ENCODE data around the gene C5orf63. TPM values are rescaled to one million over a fixed set of nuclear protein-coding genes. Genes with fewer than 3 reads are reported as not detected.
"Not testable (repeated sequence)": the region's sequence is repeated elsewhere in the genome, so short reads cannot be mapped to it uniquely, and the experiment has no call there.

C5orf63 gene
- total RNA-seq, 1 experiment from 2014 or later, result 24.2 TPM

GRCh38 chr5:127025467-127025866, 47.8 kb downstream of the C5orf63 start:
- no peaks in the 10 kb centered on the region; the same call in 1 of the 2 replicates for H3K27me3 ChIP-seq (ENCODE audit: low read length)
- H3K36me3 ChIP-seq (ENCODE audit: insufficient read depth, low read length), result no peaks in the 10 kb centered on the region
- H4K20me1 ChIP-seq (ENCODE audit: insufficient read depth, low read depth, low read length), result no peaks in the 10 kb centered on the region
- DNase-seq, result no peak
- H3K4me1 ChIP-seq (ENCODE audit: low read length), result peaks cover 11% of the 10 kb centered on the region
- no peak overlapping the region for H3K9ac ChIP-seq (ENCODE audit: low read length)
- no peaks in the 10 kb centered on the region for H3K9me3 ChIP-seq (ENCODE audit: low read length)
- H3K4me2 ChIP-seq (ENCODE audit: low read depth, low read length, poor library complexity, severe bottlenecking), result no peak overlapping the region
- no peak overlapping the region for H3K4me3 ChIP-seq (ENCODE audit: low read length)
- no peaks in the 10 kb centered on the region for H3K79me2 ChIP-seq (ENCODE audit: low read length)
- H2AFZ ChIP-seq (ENCODE audit: low read length), result no peak overlapping the region
- no peaks in the 10 kb centered on the region for H3K9me2 ChIP-seq (replicated peaks; ENCODE audit: insufficient read depth, low read length)
- no peak overlapping the region for H3K27ac ChIP-seq (ENCODE audit: low read length)

GRCh38 chr5:127024821-127025220, 48.5 kb downstream of the C5orf63 start:
- no peaks in the 10 kb centered on the region for H3K9me2 ChIP-seq (replicated peaks; ENCODE audit: insufficient read depth, low read length)
- H4K20me1 ChIP-seq (ENCODE audit: insufficient read depth, low read depth, low read length), result no peaks in the 10 kb centered on the region
- H3K27ac ChIP-seq (ENCODE audit: low read length), result no peak overlapping the region
- no peaks in the 10 kb centered on the region for H3K9me3 ChIP-seq (ENCODE audit: low read length)
- no peaks in the 10 kb centered on the region for H3K36me3 ChIP-seq (ENCODE audit: insufficient read depth, low read length)
- H2AFZ ChIP-seq (ENCODE audit: low read length), result no peak overlapping the region
- H3K4me1 ChIP-seq (ENCODE audit: low read length), result peaks cover 7% of the 10 kb centered on the region
- no peak overlapping the region for H3K4me2 ChIP-seq (ENCODE audit: low read depth, low read length, poor library complexity, severe bottlenecking)
- no peaks in the 10 kb centered on the region; the same call in 1 of the 2 replicates for H3K27me3 ChIP-seq (ENCODE audit: low read length)
- DNase-seq, result no peak
- H3K79me2 ChIP-seq (ENCODE audit: low read length), result no peaks in the 10 kb centered on the region
- H3K4me3 ChIP-seq (ENCODE audit: low read length), result no peak overlapping the region
- H3K9ac ChIP-seq (ENCODE audit: low read length), result no peak overlapping the region

GRCh38 chr5:127023552-127024191, 49.6 kb downstream of the C5orf63 start:
- H3K27ac ChIP-seq (ENCODE audit: low read length); H3K4me3 ChIP-seq (ENCODE audit: low read length); H3K36me3 ChIP-seq (ENCODE audit: insufficient read depth, low read length); H3K9ac ChIP-seq (ENCODE audit: low read length); H3K4me1 ChIP-seq (ENCODE audit: low read length); H3K27me3 ChIP-seq (ENCODE audit: low read length); H2AFZ ChIP-seq (ENCODE audit: low read length); H3K79me2 ChIP-seq (ENCODE audit: low read length); DNase-seq; H3K9me3 ChIP-seq (ENCODE audit: low read length); H4K20me1 ChIP-seq (ENCODE audit: insufficient read depth, low read depth, low read length); H3K4me2 ChIP-seq (ENCODE audit: low read depth, low read length, poor library complexity, severe bottlenecking); H3K9me2 ChIP-seq (replicated peaks; ENCODE audit: insufficient read depth, low read length): not testable (repeated sequence)

- no peaks in the 10 kb centered on the region for H3K79me2 ChIP-seq (ENCODE audit: low read length)
- H3K4me3 ChIP-seq (ENCODE audit: low read length), result no peak overlapping the region
- H4K20me1 ChIP-seq (ENCODE audit: insufficient read depth, low read depth, low read length), result no peaks in the 10 kb centered on the region
- H3K9me3 ChIP-seq (ENCODE audit: low read length), result no peaks in the 10 kb centered on the region
- no peak for DNase-seq
- H3K9ac ChIP-seq (ENCODE audit: low read length), result no peak overlapping the region
- H3K4me2 ChIP-seq (ENCODE audit: low read depth, low read length, poor library complexity, severe bottlenecking), result no peak overlapping the region
- no peak overlapping the region for H3K27ac ChIP-seq (ENCODE audit: low read length)
- H3K27me3 ChIP-seq (ENCODE audit: low read length), result no peaks in the 10 kb centered on the region
- H2AFZ ChIP-seq (ENCODE audit: low read length), result no peak overlapping the region
- no peaks in the 10 kb centered on the region for H3K9me2 ChIP-seq (replicated peaks; ENCODE audit: insufficient read depth, low read length)
- H3K36me3 ChIP-seq (ENCODE audit: insufficient read depth, low read length), result no peaks in the 10 kb centered on the region
- H3K4me1 ChIP-seq (ENCODE audit: low read length), result 0 out of 2 replicates have a peak, but pooled peaks cover 3% of the 10 kb centered on the region
Measured at GRCh38 chr5:127022846-127023245, 50.5 kb downstream of the C5orf63 start.

GRCh38 chr5:127019928-127020327, 53.4 kb downstream of the C5orf63 start:
- no peak overlapping the region for H3K4me3 ChIP-seq (ENCODE audit: low read length)
- no peak overlapping the region for H3K4me2 ChIP-seq (ENCODE audit: low read depth, low read length, poor library complexity, severe bottlenecking)
- no peaks in the 10 kb centered on the region for H3K9me2 ChIP-seq (replicated peaks; ENCODE audit: insufficient read depth, low read length)
- no peak for DNase-seq
- H3K27ac ChIP-seq (ENCODE audit: low read length), result no peak overlapping the region
- no peaks in the 10 kb centered on the region for H3K9me3 ChIP-seq (ENCODE audit: low read length)
- H3K36me3 ChIP-seq (ENCODE audit: insufficient read depth, low read length), result no peaks in the 10 kb centered on the region
- H2AFZ ChIP-seq (ENCODE audit: low read length), result no peak overlapping the region
- H4K20me1 ChIP-seq (ENCODE audit: insufficient read depth, low read depth, low read length), result no peaks in the 10 kb centered on the region
- no peak overlapping the region for H3K9ac ChIP-seq (ENCODE audit: low read length)
- no peaks in the 10 kb centered on the region for H3K79me2 ChIP-seq (ENCODE audit: low read length)
- 0 out of 2 replicates have a peak, but pooled peaks cover 3% of the 10 kb centered on the region for H3K4me1 ChIP-seq (ENCODE audit: low read length)
- no peaks in the 10 kb centered on the region for H3K27me3 ChIP-seq (ENCODE audit: low read length)

GRCh38 chr5:127016722-127017121, 56.6 kb downstream of the C5orf63 start:
- not testable (repeated sequence) for H3K36me3 ChIP-seq (ENCODE audit: insufficient read depth, low read length); H3K27ac ChIP-seq (ENCODE audit: low read length); H3K4me1 ChIP-seq (ENCODE audit: low read length); H3K9ac ChIP-seq (ENCODE audit: low read length); H3K9me2 ChIP-seq (replicated peaks; ENCODE audit: insufficient read depth, low read length); H3K9me3 ChIP-seq (ENCODE audit: low read length); H3K4me3 ChIP-seq (ENCODE audit: low read length); H2AFZ ChIP-seq (ENCODE audit: low read length); H3K27me3 ChIP-seq (ENCODE audit: low read length); DNase-seq; H4K20me1 ChIP-seq (ENCODE audit: insufficient read depth, low read depth, low read length); H3K79me2 ChIP-seq (ENCODE audit: low read length); H3K4me2 ChIP-seq (ENCODE audit: low read depth, low read length, poor library complexity, severe bottlenecking)

- H3K4me3 ChIP-seq (ENCODE audit: low read length), result no peak overlapping the region
- H3K79me2 ChIP-seq (ENCODE audit: low read length), result no peaks in the 10 kb centered on the region
- no peak overlapping the region for H3K4me2 ChIP-seq (ENCODE audit: low read depth, low read length, poor library complexity, severe bottlenecking)
- H3K9me3 ChIP-seq (ENCODE audit: low read length), result no peaks in the 10 kb centered on the region
- no peak overlapping the region for H2AFZ ChIP-seq (ENCODE audit: low read length)
- DNase-seq, result no peak
- 0 out of 2 replicates have a peak, but pooled peaks cover 3% of the 10 kb centered on the region for H3K4me1 ChIP-seq (ENCODE audit: low read length)
- no peaks in the 10 kb centered on the region for H3K27me3 ChIP-seq (ENCODE audit: low read length)
- H4K20me1 ChIP-seq (ENCODE audit: insufficient read depth, low read depth, low read length), result no peaks in the 10 kb centered on the region
- H3K36me3 ChIP-seq (ENCODE audit: insufficient read depth, low read length), result no peaks in the 10 kb centered on the region
- H3K27ac ChIP-seq (ENCODE audit: low read length), result no peak overlapping the region
- H3K9me2 ChIP-seq (replicated peaks; ENCODE audit: insufficient read depth, low read length), result no peaks in the 10 kb centered on the region
- H3K9ac ChIP-seq (ENCODE audit: low read length), result no peak overlapping the region
Measured at GRCh38 chr5:127015716-127016115, 57.6 kb downstream of the C5orf63 start.

- Histone ChIP-seq H3K79me2 (ENCODE audit: low read length) (no peaks in the 10 kb centered on the region), H2AFZ (ENCODE audit: low read length) (no peak overlapping the region), H3K9me3 (ENCODE audit: low read length) (no peaks in the 10 kb centered on the region), H3K9me2 (replicated peaks; ENCODE audit: insufficient read depth, low read length) (no peaks in the 10 kb centered on the region), H3K4me3 (ENCODE audit: low read length) (no peak overlapping the region), H3K36me3 (ENCODE audit: insufficient read depth, low read length) (no peaks in the 10 kb centered on the region), H3K27ac (ENCODE audit: low read length) (no peak overlapping the region), H3K4me1 (ENCODE audit: low read length) (0 out of 2 replicates have a peak, but pooled peaks cover 3% of the 10 kb centered on the region), H4K20me1 (ENCODE audit: insufficient read depth, low read depth, low read length) (no peaks in the 10 kb centered on the region), H3K9ac (ENCODE audit: low read length) (no peak overlapping the region), H3K4me2 (ENCODE audit: low read depth, low read length, poor library complexity, severe bottlenecking) (no peak overlapping the region), H3K27me3 (ENCODE audit: low read length) (no peaks in the 10 kb centered on the region)
- DNase-seq, result no peak
Measured at GRCh38 chr5:127014573-127014972, 58.7 kb downstream of the C5orf63 start.
